Stimulated activated CD4-positive, alpha-beta T cell treated with anti-CD3 and anti-CD28 coated beads, Interleukin-2, amount 100 ng/mL, for 24 hours (primary cell): ENCODE data around the gene HOXD11.

Source experiments
- DNase-seq, 2 donors: peaks; one replicate each; pipeline ENCODE4 v3.0.0-alpha.2; 2020

HOXD11 gene

DNA sequence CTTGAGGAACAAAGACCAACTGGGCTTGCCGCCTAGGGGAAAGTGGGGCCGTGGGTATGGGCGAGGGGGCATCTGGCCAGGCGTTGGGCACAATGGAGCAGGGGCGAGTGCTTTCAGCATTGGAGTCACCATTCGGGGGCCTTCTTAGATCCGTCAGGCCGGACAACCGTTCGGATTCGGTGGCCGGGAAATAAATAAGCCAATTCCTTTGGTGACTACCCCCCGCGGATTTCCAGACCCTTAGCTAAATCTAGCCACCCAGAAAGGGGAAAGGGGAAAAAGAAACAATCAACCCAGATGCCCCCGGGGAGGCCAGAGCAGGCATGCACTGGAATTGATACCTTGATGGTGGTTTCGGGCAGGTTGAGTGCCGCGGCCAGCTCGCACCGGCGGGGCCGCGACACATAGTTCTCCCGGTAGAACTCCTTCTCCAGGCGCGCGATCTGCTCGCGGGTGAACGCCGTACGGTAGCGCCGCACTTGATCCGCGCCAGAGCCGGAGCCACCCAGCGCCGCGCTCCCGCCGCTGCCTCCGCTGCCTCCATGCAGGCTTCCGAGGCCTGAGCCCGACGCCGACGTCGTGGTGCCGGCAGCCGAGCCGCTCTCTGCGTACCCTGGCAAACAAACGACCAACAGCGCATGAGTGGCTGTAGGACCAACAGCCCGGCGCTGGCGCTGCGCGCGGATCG is 25.1 kb upstream of the HOXD11 start:
- no peak for DNase-seq

DNA sequence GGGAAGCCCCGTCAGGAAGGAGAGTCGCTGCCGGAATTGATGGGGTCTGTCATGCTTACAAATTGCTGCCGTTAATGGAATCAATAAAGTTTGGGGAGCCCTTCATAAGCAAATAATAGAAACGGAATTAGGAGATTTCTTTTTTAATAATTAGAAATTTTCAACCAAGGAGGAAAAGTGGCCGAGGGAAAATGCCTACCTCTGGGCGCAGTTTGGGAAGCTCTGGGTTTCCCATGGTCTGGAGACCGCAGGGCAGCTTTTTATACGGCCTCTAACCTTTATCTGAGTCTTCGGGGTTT is 24.6 kb upstream of the HOXD11 start:
- no peak for DNase-seq

DNA sequence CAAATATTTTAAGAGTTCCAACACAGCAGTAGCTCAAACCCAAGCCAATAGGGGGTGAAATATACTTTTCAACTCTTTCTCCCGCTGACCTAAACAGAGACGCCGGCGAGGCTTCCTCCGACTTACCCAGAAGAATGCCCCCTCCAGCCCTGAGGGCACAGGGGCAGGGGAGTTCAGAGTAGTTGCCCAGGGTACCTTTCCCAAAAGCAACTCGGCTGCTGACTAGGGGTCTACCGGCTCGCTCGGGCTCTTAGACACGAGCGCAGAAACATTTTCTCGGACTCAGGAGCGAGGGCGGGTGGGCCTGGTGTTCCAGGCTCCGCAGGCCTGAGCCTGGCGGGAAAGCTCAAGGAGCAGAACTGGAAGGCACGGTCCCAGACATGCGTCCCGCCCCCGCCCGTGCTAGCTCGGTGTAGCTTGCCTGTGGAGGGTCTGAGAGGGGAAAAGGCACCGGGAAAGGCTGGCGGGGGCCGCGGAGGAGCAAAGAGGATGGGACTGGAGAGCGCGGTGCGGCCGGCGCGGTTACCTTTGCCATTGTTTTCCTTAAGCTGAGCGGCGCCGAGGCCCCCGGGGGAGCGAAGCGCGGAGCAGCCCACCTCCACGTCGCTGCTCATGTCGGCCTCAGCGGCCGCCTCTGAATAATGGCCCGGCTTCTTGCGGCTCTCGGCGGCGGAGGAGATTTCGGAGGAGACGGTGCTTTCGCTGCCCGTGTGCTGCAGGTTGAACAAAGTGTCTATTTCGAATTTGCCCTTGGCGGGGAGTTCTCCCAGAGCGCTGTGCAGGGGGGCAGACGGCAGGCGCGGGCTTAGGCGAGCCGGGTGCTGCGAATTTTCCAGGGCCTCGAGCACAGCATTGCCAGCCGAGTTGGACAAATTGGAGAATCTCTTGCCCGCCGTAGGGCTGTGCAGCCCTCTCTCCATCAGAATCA is 24.0 kb upstream of the HOXD11 start:
- DNase-seq: no peak

DNA sequence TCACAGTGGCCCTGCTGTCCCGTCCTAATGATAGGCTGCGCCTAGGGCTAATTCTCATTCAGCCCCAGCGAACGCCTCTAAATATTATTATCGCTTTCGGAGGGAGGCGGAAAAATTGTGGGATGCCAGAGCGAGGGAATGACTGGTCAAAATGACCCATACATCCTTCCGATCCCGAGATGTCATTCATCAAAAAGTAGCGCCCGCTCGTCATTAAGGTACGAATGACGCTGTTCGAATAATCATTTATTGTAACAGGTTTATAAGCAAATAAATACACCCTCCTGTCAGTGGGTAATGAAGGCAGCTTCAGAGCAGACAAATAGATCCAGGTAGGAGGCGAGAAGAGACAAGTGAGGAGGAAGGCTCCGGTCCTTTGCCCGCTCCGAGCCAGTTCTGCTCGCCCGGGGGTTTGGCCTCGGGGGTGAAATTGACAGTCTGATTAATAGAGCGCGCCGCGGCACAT is 23.3 kb upstream of the HOXD11 start, which contains the start of gene EVX2:
EVX2 (minus strand) TSS at position 167 of the 466 bp plus-strand sequence. CDS start 186 bp downstream, outside the sequence.
- no peak for DNase-seq

DNA sequence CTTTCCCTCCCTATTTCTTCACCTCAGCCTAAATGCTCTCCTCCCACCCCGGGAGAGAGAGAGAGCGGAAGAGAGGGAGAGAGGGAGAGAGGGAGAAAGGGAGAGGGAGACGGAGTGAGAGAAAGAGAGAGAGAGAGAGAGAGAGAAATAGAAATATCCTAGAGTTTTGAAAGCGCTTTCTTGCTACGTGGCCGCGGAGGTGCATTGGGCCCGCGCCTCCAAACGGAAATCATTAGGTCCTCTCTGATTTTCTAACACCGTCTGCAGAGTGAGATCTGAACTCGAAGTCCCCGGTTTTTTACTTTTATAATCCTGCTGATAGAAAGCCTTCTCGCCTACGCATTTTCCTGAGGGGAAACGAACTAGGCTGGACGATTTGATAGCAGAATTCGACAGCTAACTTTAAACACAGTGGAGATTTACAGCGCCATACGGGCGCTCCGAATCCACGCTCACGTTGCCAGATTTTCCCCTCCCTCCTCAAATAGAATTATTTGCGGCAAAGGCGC is 22.4 kb upstream of the HOXD11 start:
- DNase-seq: no peak

DNA sequence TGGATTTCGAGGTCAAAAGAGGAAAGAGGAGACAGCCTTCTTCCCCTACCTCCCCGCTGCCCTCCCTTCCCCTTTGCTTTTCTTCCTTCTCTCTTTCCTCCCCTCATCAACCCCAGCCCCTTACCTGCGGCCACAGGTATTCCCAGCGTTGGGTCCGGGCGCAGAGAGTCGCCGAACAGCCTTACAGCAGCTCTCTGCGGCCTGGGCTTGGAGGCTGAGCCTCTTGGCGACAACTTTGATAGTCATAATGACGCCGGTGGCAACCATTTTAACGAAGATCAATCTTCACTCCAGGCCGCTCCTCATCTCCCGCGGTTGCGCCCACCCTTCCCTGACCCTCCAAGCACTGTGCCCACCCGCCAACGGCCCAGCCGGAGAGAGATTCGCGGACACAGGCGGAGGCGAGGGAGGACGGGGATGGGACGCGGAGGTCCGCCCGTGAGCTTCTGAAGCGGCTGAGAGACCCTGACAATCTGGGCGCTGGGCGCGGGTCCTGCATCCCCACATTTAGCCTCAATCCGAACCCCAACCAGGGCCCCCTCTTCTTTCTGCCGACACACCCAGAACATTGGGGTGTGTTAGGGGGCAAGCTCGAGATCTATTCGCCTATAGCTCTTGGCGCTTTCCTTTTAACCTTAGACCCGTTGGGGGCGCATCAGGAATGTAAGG is 21.8 kb upstream of the HOXD11 start:
- no peak for DNase-seq

DNA sequence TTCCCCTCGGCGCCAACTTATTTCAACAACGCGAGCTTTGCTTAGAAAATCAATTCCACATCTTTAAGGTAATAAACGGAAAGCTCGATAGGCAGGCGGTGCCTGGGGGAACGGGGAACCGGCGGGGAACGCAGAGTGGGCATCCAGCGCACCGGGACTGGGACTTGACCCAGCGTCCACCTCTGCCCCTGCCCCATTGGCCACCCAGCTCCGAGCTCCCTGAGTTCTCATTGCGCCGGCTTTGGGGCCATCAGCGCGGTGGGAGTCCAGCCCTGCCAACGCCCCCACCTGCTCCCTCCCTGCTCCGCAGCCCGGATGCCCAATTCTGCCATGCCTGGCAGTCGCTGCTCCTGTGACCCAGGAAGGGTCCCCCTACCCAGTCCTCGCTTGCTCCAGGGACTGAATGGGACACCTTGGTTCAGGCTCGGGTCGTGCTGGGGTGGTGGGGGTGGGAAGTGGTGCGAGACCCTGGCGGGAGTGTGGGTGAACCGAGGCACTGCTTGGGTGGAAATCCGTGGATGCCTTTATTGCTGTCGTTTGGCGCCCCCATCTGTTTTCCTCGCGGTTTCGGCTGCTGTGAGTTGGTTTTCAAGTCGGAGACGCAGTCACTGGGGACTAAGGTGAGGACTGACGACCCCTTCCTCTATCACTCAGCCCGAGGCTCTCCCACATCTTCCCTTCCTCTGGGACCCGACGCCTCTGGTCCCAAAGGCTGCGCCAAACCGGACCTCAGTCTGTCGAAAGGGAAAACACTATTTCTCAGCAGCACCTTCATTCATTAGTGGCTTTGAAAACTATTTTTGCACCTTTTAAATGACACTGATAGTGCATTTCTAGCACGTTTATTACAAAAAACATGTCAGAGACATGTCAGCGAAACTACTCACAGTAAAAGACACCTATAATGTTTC is 21.0 kb upstream of the HOXD11 start:
- no peak for DNase-seq

DNA sequence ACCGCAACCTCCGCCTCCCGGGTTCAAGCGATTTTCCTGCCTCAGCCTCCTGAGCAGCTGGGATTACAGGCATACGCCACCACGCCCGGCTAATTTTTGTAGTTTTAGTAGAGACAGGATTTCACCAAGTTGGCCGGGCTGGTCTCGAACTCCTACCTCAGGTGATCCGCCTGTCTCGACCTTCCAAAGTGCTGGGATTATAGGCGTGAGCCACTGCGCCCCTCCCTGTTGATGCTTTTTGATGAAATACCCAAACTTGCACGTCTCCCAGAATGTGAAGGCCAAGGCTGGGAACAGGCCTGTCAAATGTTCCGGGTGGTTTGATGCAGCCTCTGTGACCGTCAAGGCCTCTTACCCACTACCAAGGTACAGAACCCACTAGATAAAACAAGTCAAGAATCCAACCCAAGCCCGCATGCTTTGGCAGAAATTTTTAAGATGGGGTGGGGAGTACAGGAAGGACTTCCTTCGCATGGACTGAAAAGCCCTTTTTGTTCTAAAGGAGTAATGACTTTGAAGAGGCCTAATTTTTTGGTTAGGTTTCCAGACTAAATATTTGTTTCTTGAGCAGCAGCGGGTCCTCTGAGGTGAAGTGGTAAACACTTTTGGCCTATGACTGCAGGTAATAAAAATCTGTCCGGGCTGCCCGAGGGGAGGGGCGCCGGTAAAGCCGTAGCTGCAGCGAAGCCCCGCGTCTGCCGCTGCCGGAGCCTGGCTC is 19.6 kb upstream of the HOXD11 start:
- DNase-seq: no peak

DNA sequence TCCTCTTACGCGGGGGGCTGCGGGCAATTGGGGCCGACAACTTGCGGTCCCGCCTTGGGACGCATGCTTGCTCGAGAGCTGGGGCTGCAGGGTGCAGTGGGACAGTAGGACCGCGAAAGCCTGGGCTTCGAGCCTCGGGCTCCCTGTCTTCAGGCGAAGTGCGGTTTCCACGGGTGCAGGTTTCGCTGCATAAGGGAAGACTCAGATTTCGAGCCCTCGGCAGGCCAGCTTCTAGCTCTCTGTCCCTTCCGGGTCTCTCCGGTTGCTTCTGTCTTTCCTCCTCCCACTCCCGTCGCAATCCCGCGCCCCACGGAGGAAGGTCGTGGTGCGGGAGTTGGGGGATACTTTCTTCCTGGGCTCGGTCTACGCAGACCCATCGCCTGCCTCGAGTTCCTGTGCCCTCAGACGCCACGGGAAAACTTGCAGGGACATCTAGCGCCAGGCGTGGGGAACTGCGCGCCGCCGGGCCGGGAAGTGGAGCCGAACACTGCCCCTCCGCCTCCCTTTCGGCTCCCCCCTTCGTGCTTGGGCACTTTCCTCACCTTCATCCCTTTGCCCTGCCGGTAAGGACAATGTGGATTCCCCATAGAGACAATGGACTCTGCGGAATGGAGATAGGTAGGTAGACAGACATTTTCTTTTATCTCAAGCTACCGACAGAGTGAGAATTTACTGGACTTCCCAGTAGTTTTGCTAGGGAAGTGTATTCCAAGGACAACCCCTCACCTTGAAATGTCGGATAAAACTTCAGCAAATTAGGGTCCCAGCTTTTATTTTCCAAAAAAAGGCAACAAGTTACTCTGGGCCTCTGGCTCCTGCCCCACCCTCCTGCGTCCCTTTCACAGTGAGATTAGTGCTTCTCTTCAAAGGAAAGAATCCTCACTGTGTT is 18.8 kb upstream of the HOXD11 start:
- peak in 1 of 2 donors; percentile 46 for DNase-seq

DNA sequence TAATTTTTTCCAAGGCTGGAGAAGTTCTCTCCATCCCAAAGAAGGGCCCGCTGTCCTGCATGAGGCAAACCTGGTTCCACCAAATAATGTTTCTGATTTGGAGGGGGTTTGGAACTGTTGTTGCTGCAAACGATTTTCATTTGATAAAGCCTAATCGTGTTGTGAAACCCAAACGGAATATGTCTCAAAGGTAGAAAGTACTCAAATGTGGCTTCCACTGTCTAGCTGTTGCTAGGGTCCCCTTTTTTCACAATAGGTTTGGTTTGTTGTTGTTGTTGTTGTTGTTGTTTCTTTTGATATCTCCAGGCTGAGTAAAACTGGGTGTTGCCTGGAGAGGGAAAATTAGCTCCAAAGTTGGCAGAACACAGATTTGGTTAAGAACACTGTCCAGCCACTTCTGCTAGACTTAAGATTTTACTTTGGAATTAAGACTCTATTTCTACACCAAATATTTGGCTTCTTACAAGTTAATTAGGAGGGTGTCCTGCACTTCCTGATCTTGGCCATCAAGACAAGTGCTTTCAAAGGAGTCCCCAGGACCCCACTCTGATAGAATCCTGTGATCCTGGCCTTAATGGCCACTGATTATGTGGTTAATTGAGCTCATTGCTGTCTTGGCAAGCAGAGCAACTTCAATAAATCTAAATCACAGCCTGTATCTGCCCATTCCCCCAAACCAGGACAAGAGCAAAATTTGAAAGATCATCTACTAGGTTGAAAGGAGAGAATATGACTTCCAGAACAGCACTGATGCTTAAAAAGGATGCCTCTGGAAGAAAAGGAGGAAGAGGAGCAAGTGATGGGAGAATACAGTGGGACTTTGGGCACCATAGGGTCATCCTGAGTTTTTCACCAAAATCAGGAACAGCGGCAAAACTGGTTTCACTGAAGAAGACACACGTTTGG is 17.9 kb upstream of the HOXD11 start:
- no peak for DNase-seq

DNA sequence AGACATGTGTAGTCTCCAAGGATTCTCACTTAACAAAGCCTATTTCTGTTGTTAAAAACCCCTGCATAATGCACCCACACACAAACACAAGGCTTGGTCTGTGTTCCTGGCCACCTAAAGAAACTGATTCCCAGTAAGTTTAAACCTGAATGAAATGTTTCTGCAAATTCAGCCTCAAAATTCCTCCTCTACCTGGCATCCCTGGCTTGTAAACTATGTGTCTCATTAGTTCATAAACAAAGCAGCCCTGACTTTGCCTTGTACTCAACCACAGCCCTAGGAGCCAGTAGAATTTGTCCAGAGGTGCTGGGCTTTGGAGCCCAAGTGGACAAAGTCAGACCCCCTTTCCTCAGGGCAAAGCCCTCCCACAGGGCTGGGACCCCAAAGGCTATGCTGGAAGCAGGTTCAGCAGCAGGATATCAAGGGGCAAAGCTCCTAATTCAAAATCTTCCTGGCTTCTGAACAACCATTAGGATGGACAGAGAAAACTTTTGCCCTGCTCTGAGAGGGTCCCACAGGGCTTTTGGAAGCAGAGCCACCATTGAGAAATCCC is 17.2 kb upstream of the HOXD11 start:
- no peak for DNase-seq

DNA sequence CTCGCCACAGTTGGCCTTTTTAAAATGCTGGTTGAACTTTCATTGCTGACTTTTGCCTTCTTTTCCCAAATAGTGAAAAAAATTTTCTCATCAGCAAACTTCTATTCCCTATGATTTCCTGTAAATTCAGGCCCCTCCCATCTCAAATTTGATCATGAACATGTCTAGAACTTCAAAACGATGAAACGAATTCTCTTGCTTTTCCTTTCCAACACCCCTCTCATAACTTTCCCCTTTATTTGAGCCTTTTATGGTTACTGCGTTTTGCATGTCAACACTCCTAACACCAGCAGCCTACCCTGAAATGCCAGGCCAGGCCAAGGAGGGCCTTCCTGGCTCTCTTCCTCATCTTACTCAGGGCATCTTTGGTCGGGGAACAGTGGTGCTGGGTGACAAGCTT is 16.2 kb upstream of the HOXD11 start:
- no peak for DNase-seq

DNA sequence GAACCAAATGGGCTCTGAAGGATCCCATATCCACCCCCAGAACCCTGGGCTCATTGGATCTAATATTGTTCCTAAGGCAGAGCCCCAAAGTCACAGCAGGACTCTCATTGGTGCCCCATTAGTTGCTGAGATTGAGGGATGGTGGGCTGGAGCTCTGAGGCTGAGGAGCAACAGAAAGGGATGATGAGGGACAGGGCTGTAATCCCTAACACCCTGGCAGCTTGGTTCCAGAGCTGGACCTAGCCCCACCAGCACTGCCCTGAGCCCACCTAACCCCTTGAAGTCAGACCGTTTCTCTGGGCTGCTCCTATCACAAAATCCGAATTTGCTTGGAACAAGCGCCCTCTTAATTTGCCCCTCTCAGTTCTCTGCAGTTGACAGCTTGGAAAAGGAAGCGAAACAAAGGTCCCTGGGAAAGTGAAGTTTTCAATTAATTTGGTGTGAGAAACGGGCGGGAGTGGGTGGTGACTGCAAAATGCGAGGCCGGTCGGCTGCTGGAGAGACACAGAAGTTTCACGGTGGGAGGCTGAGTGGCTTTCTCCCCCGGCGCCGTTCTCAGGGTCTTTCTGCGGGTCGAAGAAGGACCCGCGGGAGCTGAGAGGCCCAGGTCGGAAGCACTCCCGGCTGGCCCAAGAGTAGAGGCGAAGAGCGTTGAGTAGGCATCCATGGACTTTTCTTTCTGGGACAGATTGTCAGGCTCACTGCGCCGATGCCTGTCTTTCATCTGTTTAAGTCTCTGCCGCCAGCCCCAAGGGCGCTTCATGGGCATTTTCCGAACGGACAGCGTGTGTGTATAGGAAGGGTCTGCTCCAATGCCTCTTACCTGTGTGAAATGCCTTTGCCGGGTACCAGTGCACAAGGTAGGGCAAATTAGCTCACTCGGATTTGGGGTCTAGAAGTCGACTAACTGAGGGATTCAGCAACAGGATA is 15.5 kb upstream of the HOXD11 start:
- DNase-seq: no peak

DNA sequence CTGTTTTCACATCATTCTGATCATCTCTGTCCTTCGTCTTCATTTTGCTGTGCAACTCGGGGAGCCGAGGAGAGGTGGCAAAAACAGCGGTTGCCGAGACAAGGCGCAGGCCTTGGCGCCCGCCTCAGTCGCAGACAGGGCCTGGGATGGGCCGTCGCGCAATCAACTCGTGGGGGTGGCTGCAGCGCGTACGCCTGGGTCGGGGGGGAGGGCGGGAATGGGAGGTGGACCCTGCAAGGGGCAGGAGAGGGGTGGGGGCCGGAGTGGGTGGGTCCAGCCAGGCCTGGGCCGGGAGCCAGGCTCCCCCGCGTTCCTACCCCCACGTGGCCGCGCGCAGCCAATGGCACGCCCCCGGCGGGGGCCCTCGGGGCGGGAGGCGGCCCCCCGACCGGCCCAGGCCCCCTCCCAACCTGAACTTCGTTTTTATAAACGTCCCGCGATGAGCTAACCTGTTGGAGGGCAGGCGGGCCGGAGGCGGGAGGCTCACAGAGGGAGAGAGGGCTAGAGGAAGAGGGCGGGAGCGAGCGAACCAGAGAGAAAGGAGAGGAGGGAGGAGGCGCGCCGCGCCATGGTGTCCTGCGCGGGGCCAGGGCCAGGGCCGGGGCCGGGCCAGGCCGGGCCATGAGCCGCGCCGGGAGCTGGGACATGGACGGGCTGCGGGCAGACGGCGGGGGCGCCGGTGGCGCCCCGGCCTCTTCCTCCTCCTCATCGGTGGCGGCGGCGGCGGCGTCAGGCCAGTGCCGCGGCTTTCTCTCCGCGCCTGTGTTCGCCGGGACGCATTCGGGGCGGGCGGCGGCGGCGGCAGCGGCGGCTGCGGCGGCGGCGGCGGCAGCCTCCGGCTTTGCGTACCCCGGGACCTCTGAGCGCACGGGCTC is 14.6 kb upstream of the HOXD11 start, which contains the start of gene HOXD13:
HOXD13 (plus strand) TSS at position 452 of the 875 bp plus-strand sequence; CDS start at position 622, 170 bp downstream.
- no peak for DNase-seq

DNA sequence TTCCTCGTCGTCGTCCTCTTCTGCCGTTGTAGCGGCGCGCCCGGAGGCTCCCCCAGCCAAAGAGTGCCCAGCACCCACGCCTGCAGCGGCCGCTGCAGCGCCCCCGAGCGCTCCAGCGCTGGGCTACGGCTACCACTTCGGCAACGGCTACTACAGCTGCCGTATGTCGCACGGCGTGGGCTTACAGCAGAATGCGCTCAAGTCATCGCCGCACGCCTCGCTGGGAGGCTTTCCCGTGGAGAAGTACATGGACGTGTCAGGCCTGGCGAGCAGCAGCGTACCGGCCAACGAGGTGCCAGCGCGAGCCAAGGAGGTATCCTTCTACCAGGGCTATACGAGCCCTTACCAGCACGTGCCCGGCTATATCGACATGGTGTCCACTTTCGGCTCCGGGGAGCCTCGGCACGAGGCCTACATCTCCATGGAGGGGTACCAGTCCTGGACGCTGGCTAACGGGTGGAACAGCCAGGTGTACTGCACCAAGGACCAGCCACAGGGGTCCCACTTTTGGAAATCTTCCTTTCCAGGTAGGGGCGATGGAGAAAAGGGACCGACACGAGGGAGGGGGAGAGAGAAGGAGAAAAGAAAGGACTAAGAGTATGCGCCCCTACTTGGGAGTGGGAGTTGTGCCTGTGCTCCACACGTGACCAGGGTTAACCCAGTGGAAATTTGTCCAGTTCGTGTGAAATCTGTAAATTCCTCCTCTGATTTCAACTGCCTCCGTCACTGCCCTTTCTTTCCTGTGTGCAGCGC is 13.8 kb upstream of the HOXD11 start:
- DNase-seq: no peak

DNA sequence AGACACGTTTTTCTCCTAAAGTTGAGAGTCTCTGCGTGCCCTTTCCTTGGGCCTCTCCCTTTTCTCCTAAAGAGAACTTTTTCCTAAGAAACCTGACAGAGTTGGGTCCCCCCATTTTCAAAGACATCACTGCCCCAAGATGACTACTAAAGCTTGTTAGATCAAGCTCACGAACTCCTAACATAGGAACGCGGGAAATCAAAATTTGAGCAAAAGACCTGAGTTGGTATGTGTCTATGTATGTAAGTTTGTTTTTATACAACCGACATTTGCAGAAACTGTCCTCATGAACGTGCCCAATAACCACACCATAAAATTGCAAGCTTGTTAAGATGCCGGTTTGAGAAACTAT is 13.2 kb upstream of the HOXD11 start:
- DNase-seq: no peak
